Measurements from ENCODE around the gene HEBP1. TPM values are rescaled to one million over a fixed set of nuclear protein-coding genes. Genes with fewer than 3 reads are reported as not detected.
"Not testable (repeated sequence)": the region's sequence is repeated elsewhere in the genome, so short reads cannot be mapped to it uniquely, and the experiment has no call there.

HEBP1 gene
- total RNA-seq, 2 experiments from 2014 or later, result 11.9 to 12.5 TPM

- no peak overlapping the region for H3K27ac Mint-ChIP-seq
- H3K9me3 ChIP-seq (ENCODE audit: control insufficient read depth in 1 of 2, insufficient read depth in 1 of 2, low read length in 2 of 2), result no peaks in the 10 kb centered on the region
- no peak overlapping the region for H3K27ac ChIP-seq (ENCODE audit: low read depth in 1 of 2, low read length in 2 of 2)
- no peak for ATAC-seq (ENCODE audit: poor library complexity)
- no peak overlapping the region for H3K4me3 ChIP-seq (ENCODE audit: low read length)
- H3K9me3 Mint-ChIP-seq, result no peaks in the 10 kb centered on the region
- ChIA-PET CTCF (no interaction called here), POLR2A (no interaction called here)
- H3K27me3 ChIP-seq (ENCODE audit: control insufficient read depth in 1 of 2, insufficient read depth in 2 of 2, low read length in 2 of 2), result no peaks in the 10 kb centered on the region
- H3K4me1 ChIP-seq (ENCODE audit: insufficient read depth, low read length), result no peaks in the 10 kb centered on the region
- no peaks in the 10 kb centered on the region for H3K4me1 Mint-ChIP-seq (ENCODE audit: low read depth)
- H3K4me3 Mint-ChIP-seq, result no peak overlapping the region
- intact Hi-C loops (cut with DNase I, micrococcal nuclease), result no loop called here
- DNase-seq, result no peak
- no peak for TF ChIP-seq CTCF (IDR thresholded peaks at IDR 0.05)
- H3K27me3 Mint-ChIP-seq, result no peaks in the 10 kb centered on the region
- H3K36me3 ChIP-seq (ENCODE audit: insufficient read depth, low read length), result no peaks in the 10 kb centered on the region
- H3K36me3 Mint-ChIP-seq (ENCODE audit: low read depth), result no peaks in the 10 kb centered on the region
These were observed 38.6 kb upstream of the HEBP1 start for GRCh38 chr12:13038491-13039161.

GRCh38 chr12:13036881-13037280 lies 36.8 kb upstream of the HEBP1 start:
- no peaks in the 10 kb centered on the region for H3K4me1 Mint-ChIP-seq (ENCODE audit: low read depth)
- POLR2A ChIA-PET, result interaction anchor here (0.6 to 1.5 kb wide), 2 partner anchors 12 to 175 kb away, joined by 3 read pairs; no protein-coding TSS in a partner anchor
- H3K9me3 Mint-ChIP-seq, result no peaks in the 10 kb centered on the region
- intact Hi-C loops (cut with DNase I, micrococcal nuclease), result no loop called here
- no peak for ATAC-seq (ENCODE audit: poor library complexity)
- H3K27me3 Mint-ChIP-seq, result no peaks in the 10 kb centered on the region
- CTCF ChIA-PET, result no interaction called here
- H3K36me3 Mint-ChIP-seq (ENCODE audit: low read depth), result no peaks in the 10 kb centered on the region
- H3K27ac Mint-ChIP-seq, result no peak overlapping the region
- Histone ChIP-seq H3K9me3 (ENCODE audit: control insufficient read depth in 1 of 2, insufficient read depth in 1 of 2, low read length in 2 of 2) (no peaks in the 10 kb centered on the region), H3K4me1 (ENCODE audit: insufficient read depth, low read length) (no peaks in the 10 kb centered on the region), H3K27ac (ENCODE audit: low read depth in 1 of 2, low read length in 2 of 2) (no peak overlapping the region), H3K36me3 (ENCODE audit: insufficient read depth, low read length) (no peaks in the 10 kb centered on the region), H3K27me3 (ENCODE audit: control insufficient read depth in 1 of 2, insufficient read depth in 2 of 2, low read length in 2 of 2) (no peaks in the 10 kb centered on the region), H3K4me3 (ENCODE audit: low read length) (no peak overlapping the region)
- DNase-seq, result no peak
- no peak overlapping the region for H3K4me3 Mint-ChIP-seq
- no peak for TF ChIP-seq CTCF (IDR thresholded peaks at IDR 0.05)

GRCh38 chr12:13035335-13035734 lies 35.3 kb upstream of the HEBP1 start:
- POLR2A ChIA-PET; DNase-seq; H3K27me3 ChIP-seq (ENCODE audit: control insufficient read depth in 1 of 2, insufficient read depth in 2 of 2, low read length in 2 of 2); H3K4me1 Mint-ChIP-seq (ENCODE audit: low read depth); H3K27ac ChIP-seq (ENCODE audit: low read depth in 1 of 2, low read length in 2 of 2); H3K9me3 ChIP-seq (ENCODE audit: control insufficient read depth in 1 of 2, insufficient read depth in 1 of 2, low read length in 2 of 2); H3K4me3 ChIP-seq (ENCODE audit: low read length); H3K36me3 Mint-ChIP-seq (ENCODE audit: low read depth); CTCF ChIA-PET; H3K4me3 Mint-ChIP-seq; H3K36me3 ChIP-seq (ENCODE audit: insufficient read depth, low read length); ATAC-seq (ENCODE audit: poor library complexity); H3K27ac Mint-ChIP-seq; H3K4me1 ChIP-seq (ENCODE audit: insufficient read depth, low read length); H3K9me3 Mint-ChIP-seq; H3K27me3 Mint-ChIP-seq; intact Hi-C loops (cut with DNase I, micrococcal nuclease): not testable (repeated sequence)

- Mint-ChIP-seq H3K9me3 (no peaks in the 10 kb centered on the region), H3K27ac (no peak overlapping the region), H3K36me3 (ENCODE audit: low read depth) (no peaks in the 10 kb centered on the region), H3K4me1 (ENCODE audit: low read depth) (no peaks in the 10 kb centered on the region), H3K27me3 (no peaks in the 10 kb centered on the region), H3K4me3 (no peak overlapping the region)
- ChIA-PET CTCF (no interaction called here), POLR2A (no interaction called here)
- intact Hi-C loops (cut with DNase I, micrococcal nuclease), result no loop called here
- no peaks in the 10 kb centered on the region for H3K36me3 ChIP-seq (ENCODE audit: insufficient read depth, low read length)
- no peaks in the 10 kb centered on the region for H3K4me1 ChIP-seq (ENCODE audit: insufficient read depth, low read length)
- ATAC-seq (ENCODE audit: poor library complexity) (no peak), DNase-seq (no peak)
- H3K27me3 ChIP-seq (ENCODE audit: control insufficient read depth in 1 of 2, insufficient read depth in 2 of 2, low read length in 2 of 2), result no peaks in the 10 kb centered on the region
- TF ChIP-seq CTCF (IDR thresholded peaks at IDR 0.05), result no peak
- no peak overlapping the region for H3K4me3 ChIP-seq (ENCODE audit: low read length)
- H3K9me3 ChIP-seq (ENCODE audit: control insufficient read depth in 1 of 2, insufficient read depth in 1 of 2, low read length in 2 of 2), result no peaks in the 10 kb centered on the region
- no peak overlapping the region for H3K27ac ChIP-seq (ENCODE audit: low read depth in 1 of 2, low read length in 2 of 2)
These were observed 33.4 kb upstream of the HEBP1 start for GRCh38 chr12:13033476-13033875.

All from CD4-positive, alpha-beta T cell (primary cell).